NCI-H524 treated with DMSO at 0.1 percent for 48 hours (cell line): Measurements from ENCODE around the gene CACNA1S.

Experiments used
- DNase-seq: peaks from one replicate; lab custom pipeline; 2025; lab: John Stamatoyannopoulos, UW

Gene CACNA1S

DNA sequence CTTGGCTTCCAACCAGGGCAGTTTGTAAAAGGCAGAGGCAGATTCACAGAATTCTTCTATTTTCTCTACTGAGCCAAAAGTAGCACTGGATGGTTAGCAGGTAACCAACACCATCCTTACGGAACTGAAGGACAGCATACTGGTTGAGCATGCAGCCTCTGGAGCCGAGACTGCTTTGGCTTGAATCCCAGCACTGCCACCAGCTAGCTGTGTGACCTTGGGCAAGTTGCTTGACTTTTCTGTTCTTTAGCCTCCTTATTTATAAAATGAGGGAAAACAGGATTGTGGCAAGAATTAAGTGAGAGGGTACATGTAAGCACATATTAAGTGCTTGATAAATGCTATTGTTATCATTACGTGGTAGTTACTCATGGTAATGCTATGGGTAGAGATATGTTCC, 19.5 kb downstream of the CACNA1S start:
- DNase-seq, result no peak

DNA sequence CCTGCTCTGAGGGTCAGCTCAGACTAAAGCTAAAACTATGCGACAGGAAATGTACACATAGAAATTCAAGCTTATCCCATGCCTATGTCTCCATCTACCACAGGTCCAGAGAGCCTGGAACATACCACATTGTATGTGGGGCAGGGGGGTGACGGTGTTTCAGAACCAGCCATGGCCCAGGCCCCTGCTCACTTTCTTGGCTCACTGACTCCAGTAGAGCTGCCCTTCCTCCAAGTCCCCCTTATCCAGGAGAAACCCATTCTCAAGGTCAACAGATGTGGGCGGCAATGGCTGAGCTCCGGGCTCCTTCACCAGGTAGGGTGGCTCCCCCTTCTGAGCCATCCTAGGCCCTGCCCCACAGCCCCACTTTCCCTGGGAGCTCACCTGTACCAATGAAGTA, 21.0 kb downstream of the CACNA1S start:
- DNase-seq, result no peak

DNA sequence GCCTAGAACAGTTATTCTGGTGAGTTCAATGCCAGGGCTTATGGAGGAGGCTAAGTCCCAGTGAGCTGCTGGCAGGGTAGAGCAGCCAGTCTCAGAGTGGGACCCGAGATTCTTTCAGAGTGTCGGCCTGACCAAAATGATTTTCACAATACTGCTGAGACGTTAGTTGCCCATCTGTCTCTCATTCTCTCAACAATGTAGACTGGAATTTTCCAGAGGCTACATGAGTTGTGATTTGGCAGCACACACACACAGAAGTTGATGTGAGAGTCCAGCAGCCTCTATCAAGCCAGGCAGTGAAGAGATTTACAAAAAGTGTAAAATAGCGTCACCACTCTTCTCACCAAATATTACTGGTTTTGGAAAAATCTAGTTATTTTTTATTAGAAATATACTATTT, 21.7 kb downstream of the CACNA1S start:
- DNase-seq, result no peak

DNA sequence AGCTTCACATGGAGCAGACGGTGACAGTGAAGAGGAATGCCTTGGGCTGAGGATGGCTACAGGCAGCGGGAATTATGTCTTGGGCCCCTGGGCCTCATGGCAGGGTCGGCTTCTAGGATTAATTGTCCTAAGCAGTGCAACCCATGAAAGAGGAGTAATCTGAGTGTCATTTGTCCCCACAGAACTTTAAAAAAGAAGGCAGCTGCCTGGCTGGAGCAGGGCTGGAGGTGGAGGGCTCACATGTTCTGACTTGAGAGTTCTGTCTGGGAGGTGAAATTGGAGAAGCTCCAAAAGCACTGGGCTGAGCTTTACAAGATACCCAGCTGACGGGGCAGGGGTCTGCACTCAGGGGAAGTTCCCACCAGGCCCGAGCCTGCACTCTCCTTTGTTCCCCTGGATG, 22.6 kb downstream of the CACNA1S start:
- DNase-seq, result no peak

DNA sequence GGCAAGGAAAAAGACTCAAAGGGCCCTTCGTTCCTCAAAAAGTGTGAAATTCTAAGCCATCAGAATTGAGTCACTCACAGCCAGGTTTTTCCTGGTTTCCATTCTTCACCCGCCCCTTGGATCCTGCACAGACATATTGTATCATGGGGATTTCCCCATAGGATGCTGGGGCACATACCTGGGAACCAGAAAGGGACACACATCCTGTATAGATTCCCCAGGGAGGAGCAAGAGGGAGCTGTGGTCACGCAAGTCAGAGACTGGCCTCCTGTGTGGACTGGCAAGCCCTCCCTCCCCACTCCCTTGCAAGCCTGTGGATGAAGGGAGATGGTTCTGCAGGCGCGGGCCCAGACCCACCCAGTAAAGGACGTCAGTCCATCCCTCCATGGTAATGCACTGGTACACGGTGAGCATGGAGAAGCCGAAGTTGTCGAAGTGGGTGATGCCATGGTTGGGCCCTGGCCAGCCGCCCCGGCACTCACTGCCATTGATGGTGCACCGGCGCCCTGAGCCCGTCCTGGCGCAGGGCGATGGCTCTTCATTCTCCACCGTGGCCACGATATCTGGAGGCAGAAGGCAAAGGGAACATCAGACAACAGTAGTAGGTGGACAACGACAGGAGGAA, 23.2 kb downstream of the CACNA1S start:
- no peak for DNase-seq

DNA sequence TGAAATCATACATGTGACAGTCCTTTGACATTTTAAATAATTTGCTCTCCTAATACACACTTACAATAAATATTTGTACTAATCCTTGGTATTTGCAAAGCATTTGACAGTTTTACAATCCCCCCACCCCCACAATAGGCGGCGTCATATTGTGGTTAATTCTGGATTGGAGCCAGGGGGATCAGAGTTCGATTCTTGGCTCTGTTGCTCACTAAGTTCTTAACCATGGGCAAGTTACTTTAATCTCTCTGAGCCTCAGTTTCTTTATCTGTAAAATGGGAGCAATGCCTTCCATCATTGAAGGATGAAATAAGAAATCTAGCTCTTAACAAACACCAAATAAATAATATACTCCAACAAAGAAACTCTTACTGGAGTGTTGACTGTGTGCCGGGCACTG, 23.8 kb downstream of the CACNA1S start:
- DNase-seq, result no peak

DNA sequence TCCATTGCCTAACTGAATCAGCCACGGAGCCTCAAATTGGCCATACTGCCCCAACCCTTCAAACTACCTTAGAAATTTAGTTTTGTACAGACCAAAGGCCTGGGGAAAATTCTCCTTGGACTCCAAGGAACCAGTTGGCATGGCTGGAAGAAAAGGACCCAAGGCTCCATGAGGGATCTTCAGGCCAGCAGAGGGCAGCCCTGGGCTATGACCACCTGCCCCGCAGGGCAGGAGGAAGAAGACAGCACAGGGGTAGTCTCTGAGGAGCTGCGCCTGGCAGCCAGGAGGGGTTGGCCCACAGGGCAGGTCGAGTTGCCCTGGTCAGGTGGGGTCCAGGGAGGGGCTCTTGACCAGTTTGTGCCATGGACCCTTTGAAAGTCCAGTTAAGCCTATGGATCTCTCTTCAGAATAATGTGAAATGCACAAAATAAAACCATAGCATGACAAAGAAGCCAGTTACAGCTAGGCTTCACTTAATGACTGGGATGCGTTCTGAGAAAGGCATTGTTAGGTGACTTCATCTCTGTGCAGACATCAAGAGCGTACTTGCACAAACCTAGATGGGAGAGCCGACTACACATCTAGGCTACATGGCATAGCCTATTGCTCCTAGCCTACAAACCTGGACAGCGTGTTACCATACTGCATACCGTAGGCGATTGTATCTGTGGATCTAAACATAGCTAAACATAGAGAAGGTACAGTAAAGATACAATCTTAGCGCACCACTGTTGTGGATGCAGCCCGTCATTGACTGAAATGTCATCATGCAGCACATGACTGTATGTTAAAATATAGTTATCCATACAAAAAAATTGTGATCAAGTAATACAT, 26.1 kb downstream of the CACNA1S start:
- DNase-seq, result no peak

DNA sequence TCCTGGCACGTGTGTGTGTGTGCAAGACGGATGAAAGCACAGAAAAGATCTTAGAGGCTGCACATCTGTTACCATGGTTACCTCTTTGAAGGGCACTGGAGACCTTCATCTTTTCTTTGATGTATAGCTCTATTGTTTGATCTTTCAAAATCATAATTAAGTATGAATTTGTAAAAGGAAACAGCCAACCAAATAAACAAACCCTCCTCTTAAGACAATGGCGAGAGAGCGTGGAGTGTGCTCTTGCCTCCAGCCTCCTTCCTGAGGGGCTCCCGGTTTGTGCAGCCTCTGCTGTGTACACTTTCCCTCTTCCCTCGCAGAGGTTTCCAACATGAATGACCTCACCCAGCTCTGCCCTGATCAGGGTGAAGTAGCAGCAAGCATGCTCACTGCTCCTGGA, 27.9 kb downstream of the CACNA1S start:
- DNase-seq, result no peak

DNA sequence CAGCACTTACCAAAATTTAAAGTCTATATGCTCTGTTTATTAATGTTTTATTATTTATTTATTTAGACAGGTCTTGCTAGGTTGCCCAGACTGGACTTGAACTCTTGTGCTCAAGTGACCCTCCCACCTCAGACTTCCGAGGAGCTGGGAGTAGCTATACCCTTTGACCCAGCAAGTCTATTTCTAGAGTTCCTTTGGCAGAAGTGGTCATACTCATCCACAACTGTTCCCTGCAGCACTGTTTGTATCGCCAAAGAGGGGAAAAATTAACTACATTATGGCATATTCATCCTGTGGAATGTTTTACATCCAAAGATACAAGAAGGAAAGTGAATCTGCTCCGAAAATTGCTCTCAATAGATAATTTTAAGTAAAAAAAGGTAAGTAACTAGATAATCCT, 28.5 kb downstream of the CACNA1S start:
- no peak for DNase-seq

DNA sequence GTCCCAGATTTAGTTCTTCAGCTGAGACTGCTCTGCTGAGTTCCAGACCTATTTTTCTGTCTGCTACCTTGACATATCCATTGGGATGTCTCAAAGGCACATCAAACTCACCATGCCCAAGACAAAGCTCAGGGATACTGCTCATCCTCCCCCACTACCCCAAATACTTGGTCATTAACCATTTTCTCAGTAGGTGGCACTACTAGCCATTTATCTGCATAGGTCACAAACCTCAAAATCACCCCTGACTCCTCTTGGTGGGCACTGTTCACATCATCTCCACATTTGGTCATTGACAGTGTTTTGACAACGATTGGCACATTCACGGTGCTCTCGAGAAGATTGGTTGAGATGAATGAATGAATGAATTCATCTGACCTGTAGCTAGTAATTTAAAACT, 32.1 kb downstream of the CACNA1S start:
- DNase-seq, result no peak

DNA sequence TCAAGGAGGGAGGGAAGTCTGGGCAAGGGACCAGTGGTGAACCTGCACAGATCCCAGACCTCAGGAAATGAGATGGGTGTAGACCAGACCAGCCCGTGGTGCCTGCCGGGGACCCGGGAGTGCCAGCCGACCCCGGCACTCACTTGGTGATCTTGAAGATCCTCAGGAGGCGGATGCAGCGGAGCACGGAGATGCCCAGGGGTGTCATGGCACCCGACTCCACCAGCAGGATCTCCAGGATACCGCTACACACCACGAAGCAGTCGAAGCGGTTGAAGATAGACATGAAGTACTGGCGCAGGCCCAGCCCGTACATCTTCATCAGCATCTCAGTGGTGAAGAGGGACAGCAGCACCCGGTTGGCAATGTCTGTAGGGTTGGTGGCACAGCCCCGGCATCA, 34.5 kb downstream of the CACNA1S start:
- DNase-seq, result no peak

DNA sequence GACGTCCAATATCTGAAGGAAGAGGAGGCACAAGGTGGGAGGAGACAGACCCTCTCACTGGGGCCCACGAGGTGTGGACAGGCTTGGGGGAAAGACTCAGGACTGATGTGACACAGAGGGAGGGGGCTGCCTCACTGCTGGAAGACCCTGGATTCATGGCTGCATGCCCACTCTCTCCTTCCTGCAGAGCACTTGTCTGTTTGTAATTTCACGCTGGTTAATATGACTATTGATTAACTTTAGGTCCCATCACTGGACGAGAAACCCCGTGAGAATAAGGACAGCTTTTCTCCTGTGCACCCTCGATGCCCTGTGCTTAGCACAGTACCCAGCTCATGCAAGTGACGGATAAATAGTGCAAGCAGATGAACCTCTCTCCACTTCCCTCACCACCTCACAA, 35.1 kb downstream of the CACNA1S start:
- DNase-seq, result no peak

DNA sequence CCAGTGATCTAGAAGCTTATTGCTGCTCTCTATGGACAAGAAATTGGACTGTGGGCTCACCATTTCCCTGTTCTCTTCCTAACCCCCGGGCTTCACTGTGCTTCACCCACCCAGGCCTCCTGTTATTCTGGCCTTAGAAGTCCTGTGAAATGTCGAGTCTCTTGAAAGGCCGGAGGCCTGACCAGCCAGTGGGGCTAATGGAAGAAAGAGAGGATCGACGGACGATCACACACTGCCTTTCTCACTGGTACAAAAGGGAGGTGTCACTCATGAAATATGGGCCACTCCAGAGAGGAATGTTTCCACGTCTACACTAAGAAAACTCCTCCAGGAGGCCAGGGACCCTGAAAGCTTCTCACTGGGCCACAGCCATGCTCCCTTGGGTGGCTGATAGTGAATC, 36.1 kb downstream of the CACNA1S start:
- no peak for DNase-seq

DNA sequence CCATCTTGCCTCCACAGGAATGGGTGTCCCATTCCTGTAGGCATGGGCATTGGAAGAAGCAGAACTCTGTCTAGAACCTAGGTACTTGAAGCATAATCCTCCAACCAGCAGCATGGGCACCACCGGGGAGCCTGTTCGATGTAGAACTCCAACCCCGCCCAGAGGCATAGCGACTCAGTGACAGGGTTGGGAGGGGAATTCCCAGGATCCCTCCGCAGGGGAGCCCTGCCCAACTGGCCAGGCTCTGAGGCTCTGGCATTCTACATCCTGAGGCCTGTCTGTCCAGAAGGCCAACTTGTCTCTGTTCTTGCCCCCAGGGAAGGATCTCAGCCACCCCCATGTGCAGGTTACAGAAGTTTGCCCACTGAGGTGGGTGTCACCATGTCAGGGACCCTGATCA, 38.2 kb downstream of the CACNA1S start:
- DNase-seq, result no peak

DNA sequence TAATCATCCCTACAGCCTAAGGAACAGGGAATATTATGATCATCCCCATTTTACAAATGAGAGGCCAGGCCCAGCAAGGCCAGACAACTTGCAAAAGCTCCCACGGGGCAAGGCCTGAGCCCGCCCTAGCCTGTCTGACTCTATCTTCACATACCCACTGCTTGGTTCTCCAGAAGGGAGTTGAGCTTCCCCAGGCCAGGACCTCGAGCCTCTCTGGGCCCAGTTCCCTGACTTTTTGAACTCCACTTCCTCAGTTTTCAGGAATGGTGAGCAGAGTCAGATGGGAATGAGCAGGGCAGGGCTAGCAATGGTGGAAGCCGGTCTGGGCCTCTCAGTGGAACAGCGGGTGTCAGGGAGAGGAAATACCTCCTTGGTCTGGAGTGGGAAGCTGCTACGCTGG, 39.3 kb downstream of the CACNA1S start:
- DNase-seq, result no peak

DNA sequence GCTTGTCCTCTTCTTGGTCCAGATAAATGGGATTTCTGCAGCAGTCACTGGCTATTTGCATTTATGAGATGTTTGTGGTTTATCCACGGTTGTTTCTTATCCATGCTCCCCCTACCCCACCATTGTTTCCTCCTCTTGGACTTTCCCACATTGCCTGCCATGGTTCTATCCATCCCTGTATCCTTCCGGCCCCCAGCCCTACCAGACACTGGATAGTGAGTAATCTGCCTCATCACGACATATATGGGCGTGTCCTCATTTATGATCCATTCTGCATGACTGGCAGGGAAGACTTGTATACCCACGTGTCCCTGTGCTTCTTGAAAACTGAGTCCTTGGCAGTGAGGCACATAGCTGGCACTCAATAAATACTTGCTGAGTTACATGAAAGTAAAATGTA, 40.1 kb downstream of the CACNA1S start:
- no peak for DNase-seq

DNA sequence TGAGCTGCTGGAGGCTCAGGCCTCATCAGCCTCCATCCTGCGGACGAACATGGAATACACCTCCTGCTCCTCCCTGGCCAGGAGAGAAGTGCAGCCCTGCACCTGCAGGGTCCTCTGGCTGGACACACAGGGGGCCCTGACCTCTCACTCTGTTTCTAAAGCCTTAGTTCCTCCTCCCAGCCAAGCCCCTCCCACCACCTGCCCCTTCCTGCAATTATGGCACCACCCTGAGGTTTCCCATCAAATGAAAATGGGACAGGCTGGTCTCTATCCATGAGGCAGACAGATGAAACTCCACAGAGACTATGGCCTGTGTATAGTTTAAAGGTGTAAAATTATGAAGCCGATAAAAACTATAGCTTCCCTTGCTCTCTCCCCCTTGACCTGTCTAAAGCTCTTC, 42.6 kb downstream of the CACNA1S start:
- no peak for DNase-seq

DNA sequence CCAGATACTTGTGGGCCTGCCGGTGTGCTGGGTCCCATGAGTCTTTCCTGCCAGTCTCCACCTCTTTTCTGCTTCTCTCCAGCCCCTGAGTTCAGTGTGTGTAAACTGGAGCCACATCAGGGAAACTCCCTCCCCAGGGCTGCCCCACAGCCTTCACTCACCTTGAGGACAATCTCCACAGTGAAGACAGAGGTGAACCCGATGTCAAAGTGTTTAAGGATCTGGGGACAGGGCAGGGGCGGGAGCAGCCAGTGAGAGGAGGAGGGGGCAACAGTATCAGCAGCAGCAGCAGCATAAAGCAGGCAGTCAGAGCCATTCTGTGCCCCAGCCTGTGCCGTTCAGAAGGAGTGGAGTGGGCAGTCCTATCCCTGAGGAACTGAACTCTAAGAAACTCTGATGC, 43.2 kb downstream of the CACNA1S start:
- no peak for DNase-seq

DNA sequence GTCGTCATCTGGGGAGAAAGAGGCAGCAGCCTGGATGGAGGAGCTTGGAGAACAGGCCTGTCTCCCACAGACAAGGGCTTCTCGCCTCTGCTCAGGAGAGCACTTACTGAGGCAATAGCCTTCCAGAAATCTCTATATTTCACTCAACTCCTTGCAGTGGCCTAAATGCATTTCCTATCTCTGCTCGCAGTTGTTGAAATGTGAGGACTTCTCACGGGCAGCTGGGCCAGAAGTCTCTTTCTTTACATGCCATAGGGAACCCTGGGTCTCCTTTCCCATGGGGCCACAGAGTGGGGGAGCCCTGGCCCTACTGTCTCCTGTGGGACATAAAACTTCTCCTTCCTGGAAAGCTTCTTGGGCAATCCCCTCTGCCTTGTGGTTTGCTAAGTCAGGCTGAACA, 45.2 kb downstream of the CACNA1S start:
- DNase-seq, result no peak

DNA sequence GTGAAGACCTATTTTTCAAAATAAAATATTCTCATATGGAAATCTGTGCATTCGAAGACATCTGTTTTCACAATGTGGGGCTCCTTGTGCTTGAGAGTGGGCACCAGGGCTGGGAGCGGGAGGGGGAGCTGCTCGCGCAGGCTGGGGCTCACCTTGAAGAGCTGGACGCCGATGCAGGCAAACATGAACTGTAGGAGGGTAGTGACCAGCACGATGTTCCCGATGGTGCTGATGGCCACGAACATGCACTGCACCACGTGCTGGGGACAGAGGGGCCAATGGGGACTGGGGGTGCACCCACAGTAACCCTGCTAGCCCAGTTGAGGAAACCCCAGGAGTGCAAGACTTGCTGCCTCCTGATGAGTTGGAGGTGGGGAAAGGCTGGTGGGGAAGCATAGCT, 46.5 kb downstream of the CACNA1S start:
- no peak for DNase-seq

DNA sequence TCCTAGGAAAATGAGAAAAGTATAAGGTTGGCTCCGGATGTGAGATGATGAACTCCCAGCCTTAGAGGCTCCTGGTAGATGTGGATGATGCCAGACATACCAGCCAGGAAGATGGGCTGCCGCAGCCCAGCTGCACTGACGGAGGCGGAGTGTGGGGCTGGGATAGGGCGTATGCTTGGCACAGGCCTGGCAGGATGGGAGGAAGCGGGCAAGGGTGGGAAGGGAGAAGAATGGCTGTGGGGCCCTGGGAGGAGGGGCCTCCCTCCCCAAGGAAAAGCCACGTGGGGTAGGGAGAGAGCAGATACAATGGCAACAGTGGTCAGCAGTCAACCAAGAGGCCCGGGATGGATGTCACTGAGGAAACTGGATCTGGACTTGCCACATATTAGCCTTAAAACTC, 47.4 kb downstream of the CACNA1S start:
- no peak for DNase-seq

DNA sequence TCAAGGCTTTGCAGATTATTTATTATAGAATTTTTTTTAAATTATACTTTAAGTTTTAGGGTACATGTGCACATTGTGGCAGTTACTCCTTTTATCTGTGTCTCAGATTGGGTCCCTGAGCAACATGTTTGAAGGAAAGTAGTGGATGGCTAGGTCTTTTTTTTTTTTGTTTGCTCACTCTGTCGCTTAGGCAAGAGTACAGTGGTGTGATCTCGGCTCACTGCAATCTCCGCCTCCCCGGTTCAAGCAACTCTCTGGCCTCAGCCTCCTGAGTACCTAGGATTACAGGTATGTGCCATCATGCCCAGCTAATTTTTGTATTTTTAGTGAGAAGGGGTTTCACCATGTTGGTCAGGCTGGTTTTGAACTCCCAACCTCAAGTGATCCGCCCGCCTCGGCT, 49.1 kb downstream of the CACNA1S start:
- DNase-seq, result no peak

DNA sequence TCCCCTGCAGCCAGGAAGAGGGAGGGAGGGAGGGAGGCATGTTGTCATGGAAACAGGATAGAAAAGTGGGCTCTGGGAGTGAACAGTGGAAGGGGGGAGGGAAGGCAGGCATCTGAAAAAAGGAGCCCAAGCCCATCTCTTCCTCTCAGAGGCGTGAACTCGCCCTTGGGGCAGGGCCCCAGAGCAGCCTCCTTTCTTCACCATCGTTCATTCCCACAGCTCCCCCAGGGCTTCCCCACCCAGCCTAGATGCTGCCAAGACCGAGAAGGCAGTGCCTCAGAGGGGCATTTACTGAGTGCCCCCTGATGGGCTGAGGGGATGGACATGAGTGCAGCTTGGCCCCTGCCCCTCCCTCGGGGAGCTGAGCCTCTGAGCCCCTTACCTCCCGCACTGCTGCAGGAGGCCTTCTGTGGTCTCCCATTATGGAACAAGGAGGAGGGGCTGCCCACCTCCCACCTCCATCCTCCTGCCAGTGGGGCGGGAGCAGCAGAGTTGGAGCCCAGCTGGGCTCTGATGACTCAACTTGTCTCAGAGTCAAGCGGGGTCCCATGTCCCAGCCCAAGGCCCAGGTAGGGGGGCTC, 49.6 kb downstream of the CACNA1S start:
- DNase-seq, result no peak

DNA sequence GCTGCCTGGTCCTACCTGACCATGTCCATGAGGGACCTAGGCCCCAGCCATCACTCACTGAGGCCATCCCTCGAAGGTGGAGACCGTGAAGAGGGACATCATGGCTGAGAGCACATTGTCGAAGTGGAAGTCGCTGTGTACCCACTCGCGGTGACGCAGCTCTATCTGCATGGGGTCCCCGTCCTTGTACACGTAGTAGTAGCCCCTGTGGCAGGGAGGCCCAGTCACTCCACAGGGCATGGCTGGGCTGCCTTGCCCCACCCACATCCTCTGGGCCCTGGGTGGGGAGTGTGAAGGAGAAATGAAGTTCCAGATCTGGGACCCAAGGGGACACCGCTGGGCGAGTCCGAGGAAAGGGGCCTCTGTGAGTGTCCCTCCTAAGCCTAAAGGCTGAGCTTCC, 50.3 kb downstream of the CACNA1S start:
- DNase-seq, result no peak
